HL-60 (cell line): ENCODE results near the gene P3H2.

Experiments used
- DNase-seq, 2 experiments: peaks; one replicate each; pipeline ENCODE4 v3.0.0-alpha.2; 2010 to 2020; ENCODE audit warnings: low read depth in 1 of 2, low spot score in 1 of 2
- H3K27ac ChIP-seq: fragments of 250-450 bp; sonication (Bioruptor Pico); replicated peaks from 2 replicates; pipeline ENCODE4 v1.5.1; 2020; ENCODE audit warnings: mild to moderate bottlenecking, moderate library complexity
- H3K27me3 ChIP-seq: fragments of 250-450 bp; sonication (Bioruptor Pico); 2 replicates; pipeline ENCODE4 v1.5.1; 2021; ENCODE audit warnings: mild to moderate bottlenecking, moderate library complexity; ENCODE audit not compliant: insufficient read depth, poor library complexity, severe bottlenecking
- H3K4me3 ChIP-seq: replicated peaks from 2 replicates; pipeline ENCODE4 v1.5.1; 2011; ENCODE audit warnings: mild to moderate bottlenecking, control low read depth, low read length; ENCODE audit not compliant: insufficient read depth
- GABPA ChIP-seq: IDR thresholded peaks from 2 replicates; pipeline ENCODE4 v1.6.1; 2012; ENCODE audit warnings: low read depth
- POLR2AphosphoS5 ChIP-seq: IDR thresholded peaks from 2 replicates; pipeline ENCODE4 v1.6.1; 2012; ENCODE audit warnings: low read depth
- REST ChIP-seq: IDR thresholded peaks from 2 replicates; pipeline ENCODE4 v1.6.1; 2012; ENCODE audit warnings: low read depth; ENCODE audit not compliant: insufficient replicate concordance
- SPI1 ChIP-seq: IDR thresholded peaks from 2 replicates; pipeline ENCODE4 v1.6.1; 2012; ENCODE audit warnings: low read depth, mild to moderate bottlenecking, borderline replicate concordance
- TF ChIP-seq, protein P1 (sequence below): IDR thresholded peaks from one replicate; pipeline ENCODE4 v1.5.1; 2011; ENCODE audit warnings: low read length, control low read depth, inconsistent platforms; ENCODE audit not compliant: insufficient read depth

P3H2 gene

GRCh38 chr3:190142041-190142440, 21.3 kb upstream of the P3H2 start:
- Histone ChIP-seq H3K27ac (no peak overlapping the region), H3K27me3 (no peaks in the 10 kb centered on the region), H3K4me3 (no peak overlapping the region)
- TF ChIP-seq POLR2AphosphoS5 = no peak
- no peak for TF ChIP-seq REST
- TF ChIP-seq, protein P1, sequence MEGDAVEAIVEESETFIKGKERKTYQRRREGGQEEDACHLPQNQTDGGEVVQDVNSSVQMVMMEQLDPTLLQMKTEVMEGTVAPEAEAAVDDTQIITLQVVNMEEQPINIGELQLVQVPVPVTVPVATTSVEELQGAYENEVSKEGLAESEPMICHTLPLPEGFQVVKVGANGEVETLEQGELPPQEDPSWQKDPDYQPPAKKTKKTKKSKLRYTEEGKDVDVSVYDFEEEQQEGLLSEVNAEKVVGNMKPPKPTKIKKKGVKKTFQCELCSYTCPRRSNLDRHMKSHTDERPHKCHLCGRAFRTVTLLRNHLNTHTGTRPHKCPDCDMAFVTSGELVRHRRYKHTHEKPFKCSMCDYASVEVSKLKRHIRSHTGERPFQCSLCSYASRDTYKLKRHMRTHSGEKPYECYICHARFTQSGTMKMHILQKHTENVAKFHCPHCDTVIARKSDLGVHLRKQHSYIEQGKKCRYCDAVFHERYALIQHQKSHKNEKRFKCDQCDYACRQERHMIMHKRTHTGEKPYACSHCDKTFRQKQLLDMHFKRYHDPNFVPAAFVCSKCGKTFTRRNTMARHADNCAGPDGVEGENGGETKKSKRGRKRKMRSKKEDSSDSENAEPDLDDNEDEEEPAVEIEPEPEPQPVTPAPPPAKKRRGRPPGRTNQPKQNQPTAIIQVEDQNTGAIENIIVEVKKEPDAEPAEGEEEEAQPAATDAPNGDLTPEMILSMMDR = no peak
- TF ChIP-seq GABPA = no peak
- no peak for TF ChIP-seq SPI1
- DNase-seq = no peak

GRCh38 chr3:190139365-190139764, 18.7 kb upstream of the P3H2 start:
- TF ChIP-seq SPI1 (no peak), REST (no peak), POLR2AphosphoS5 (no peak), GABPA (no peak)
- TF ChIP-seq, protein P1 = no peak
- H3K27ac ChIP-seq = no peak overlapping the region

GRCh38 chr3:190132371-190132770, 11.7 kb upstream of the P3H2 start:
- no peak for DNase-seq
- Histone ChIP-seq H3K27ac (no peak overlapping the region), H3K27me3 (no peaks in the 10 kb centered on the region), H3K4me3 (no peak overlapping the region)
- TF ChIP-seq GABPA (no peak), SPI1 (no peak), POLR2AphosphoS5 (no peak), REST (no peak)
- TF ChIP-seq, protein P1 = no peak

More at GRCh38 chr3:190139365-190139764, 18.7 kb upstream of the P3H2 start:
- Histone ChIP-seq H3K27me3 (no peaks in the 10 kb centered on the region), H3K4me3 (no peak overlapping the region)
- no peak for DNase-seq
